GM12874 (cell line): ENCODE results near the gene PTPN14.

Source experiments
- CTCF ChIP-seq: IDR thresholded peaks from 2 replicates; pipeline ENCODE4 v1.5.1; 2011; ENCODE audit warnings: low read depth, mild to moderate bottlenecking, control low read depth, low read length, moderate library complexity; ENCODE audit not compliant: insufficient read depth

PTPN14 gene

GRCh38 chr1:214550857-214551435 lies 456 bp downstream of the PTPN14 start:
- TF ChIP-seq CTCF = no peak

GRCh38 chr1:214550013-214550856 lies 1.2 kb downstream of the PTPN14 start:
- TF ChIP-seq CTCF = no peak

GRCh38 chr1:214549604-214550003 lies 1.8 kb downstream of the PTPN14 start:
- no peak for TF ChIP-seq CTCF

GRCh38 chr1:214548988-214549387 lies 2.4 kb downstream of the PTPN14 start:
- TF ChIP-seq CTCF = no peak

GRCh38 chr1:214548271-214548670 lies 3.1 kb downstream of the PTPN14 start:
- TF ChIP-seq CTCF = no peak

- no peak for TF ChIP-seq CTCF
Observed at GRCh38 chr1:214547747-214548146, 3.7 kb downstream of the PTPN14 start.

- no peak for TF ChIP-seq CTCF
Observed at GRCh38 chr1:214546886-214547641, 4.3 kb downstream of the PTPN14 start.
